Vagina (tissue), 2 donors: ENCODE data around the gene CD300H.

Source experiments
- CTCF ChIP-seq, 3 experiments: fragments of 450-650 bp in 2 of 3; fragments of 200-600 bp in 1 of 3; sonication (generic) in 1 of 3; IDR thresholded peaks; one replicate each; pipeline ENCODE4 v1.5.1; 2017 to 2019; ENCODE audit warnings: antibody characterized with exemption in 3 of 3, mild to moderate bottlenecking in 2 of 3, moderate library complexity in 2 of 3
- POLR2A ChIP-seq, 2 donors: fragments of 450-650 bp; IDR thresholded peaks; one replicate each; pipeline ENCODE4 v1.6.1; 2017; ENCODE audit warnings: antibody characterized with exemption in 2 of 2, mild to moderate bottlenecking in 2 of 2, moderate library complexity in 2 of 2

GRCh38 chr17:74603037-74603635, 35.8 kb upstream of the CD300H start:
- TF ChIP-seq POLR2A (IDR thresholded peaks at IDR 0.05) = no peak
- no peak for TF ChIP-seq CTCF (IDR thresholded peaks at IDR 0.05)
